ENCODE measurements around the gene ARFGAP2.

ARFGAP2 gene

GRCh38 chr11:47147250-47147649, 29.4 kb downstream of the ARFGAP2 start:
- DNase-seq, result no peak

DNA sequence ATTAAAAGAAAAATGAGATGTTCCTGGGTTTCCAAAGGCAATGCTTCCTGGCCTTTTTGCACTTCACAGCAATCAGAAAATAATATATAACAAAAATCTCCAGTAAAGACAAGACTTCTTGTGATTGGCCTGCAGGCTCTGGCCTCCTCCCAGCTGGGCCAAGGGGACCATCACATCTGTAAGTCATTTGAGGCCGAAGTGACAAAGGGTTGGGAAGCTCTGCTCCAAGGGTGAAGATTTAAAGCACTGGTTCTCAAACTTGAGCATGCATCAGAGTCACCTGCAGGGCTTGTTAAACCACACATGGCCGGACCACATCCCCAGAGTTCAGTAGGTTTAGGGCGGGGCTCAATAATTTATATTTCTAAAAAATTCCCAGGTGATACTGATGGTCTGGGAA, 32.1 kb downstream of the ARFGAP2 start:
- no peak for DNase-seq

DNA sequence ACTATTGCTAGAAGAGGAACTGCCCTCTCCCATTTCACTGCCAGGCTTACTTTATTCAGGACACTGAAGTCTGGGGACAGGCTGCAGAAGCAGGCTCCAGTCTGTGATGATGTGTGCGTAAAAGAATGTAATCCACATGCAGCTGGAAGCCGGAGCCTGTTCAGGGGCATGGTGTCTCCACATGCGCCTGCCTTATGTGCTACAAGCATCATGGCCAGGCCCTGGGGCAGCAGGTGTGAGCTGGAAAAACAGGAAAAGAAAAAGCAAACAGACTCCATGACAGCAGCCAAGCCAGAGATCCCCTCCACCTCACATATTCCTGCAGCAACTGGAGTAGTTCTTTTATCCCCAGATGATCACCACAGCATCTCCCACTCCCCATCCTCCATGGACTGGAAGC, 33.4 kb downstream of the ARFGAP2 start:
- no peak for DNase-seq

DNA sequence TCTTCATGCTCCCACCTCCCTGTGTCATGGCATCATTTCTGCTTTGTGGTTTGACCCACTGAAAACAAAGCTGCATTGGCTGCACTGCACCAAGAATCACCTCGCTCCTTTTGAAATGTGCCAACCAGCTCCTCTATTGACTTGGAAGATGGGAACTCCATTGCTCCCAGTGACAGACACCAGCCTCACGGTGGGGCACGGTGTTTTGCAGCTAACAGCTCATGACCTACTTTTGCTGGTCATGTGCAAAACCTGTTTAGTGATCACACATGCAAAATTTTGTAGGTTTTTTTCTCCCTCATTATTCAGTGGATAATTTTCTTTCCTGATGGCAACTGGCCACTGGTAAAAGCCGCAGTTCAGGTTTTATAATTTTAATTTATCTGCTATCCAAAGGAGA, 36.8 kb downstream of the ARFGAP2 start:
- no peak for DNase-seq

DNA sequence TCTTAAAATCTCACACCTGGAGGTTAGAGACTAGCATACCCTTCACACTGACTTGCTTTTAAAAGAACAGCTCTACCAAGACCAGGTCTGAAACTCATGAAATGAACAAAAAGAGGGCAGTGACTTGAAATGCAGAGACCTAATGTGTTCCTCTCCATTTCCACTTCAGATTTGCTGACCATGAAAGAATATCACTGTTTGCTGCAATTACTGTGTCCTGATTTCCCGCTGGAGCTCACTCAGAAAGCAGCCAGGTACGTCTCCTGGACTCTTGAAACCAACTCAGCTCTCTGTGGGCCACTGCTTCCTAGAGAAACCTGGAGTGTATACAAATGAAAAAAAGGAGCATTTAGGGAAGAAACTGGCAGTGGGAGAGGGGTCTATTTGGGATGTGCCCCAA, 39.2 kb downstream of the ARFGAP2 start:
- DNase-seq, result no peak

- DNase-seq, result no peak
Observed at GRCh38 chr11:47136921-47137320, 39.8 kb downstream of the ARFGAP2 start.

- no peak for DNase-seq
Observed at GRCh38 chr11:47136327-47136726, 40.4 kb downstream of the ARFGAP2 start.

- no peak for DNase-seq
Observed at GRCh38 chr11:47132981-47133380, 43.7 kb downstream of the ARFGAP2 start.

- DNase-seq, result no peak
Observed at GRCh38 chr11:47132490-47132889, 44.2 kb downstream of the ARFGAP2 start.

DNA sequence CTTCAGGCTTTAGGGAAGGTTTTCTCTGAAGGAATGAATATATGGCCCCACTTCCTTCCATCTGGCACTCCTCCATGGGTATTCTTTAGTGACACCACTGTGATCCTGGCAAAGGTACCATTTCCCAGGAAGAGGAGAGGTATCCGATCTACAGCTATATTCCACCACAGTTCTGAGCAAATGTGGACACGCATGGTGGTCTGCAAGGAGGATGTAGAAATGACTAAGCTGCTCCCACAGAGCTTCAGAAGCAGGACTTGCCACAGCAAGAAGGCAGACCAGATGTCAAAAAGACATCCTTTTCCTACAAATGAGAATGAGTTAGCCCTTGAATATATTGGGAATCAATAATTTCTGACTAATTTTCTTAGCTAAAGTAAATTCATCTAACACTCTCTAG, 45.5 kb downstream of the ARFGAP2 start:
- DNase-seq, result no peak

DNA sequence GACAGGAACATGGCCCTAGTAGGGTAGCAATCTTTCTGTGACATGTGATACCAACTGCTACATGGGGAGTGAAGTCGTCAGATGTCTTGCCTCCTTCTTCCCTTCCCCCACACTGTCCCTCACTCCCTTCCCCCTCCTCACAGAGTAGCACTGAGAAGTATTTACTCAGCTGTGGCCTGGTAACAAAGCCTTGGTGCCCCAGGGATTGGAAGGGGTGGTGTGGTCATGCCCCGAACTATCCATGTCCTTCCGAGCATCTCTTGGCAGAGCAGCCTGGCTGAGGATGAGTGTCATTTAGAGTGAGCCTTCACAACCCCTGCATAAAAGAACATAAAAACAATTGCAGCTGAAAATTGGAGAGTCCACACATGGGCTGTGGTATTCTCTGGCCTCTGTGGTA, 46.1 kb downstream of the ARFGAP2 start:
- no peak for DNase-seq

DNA sequence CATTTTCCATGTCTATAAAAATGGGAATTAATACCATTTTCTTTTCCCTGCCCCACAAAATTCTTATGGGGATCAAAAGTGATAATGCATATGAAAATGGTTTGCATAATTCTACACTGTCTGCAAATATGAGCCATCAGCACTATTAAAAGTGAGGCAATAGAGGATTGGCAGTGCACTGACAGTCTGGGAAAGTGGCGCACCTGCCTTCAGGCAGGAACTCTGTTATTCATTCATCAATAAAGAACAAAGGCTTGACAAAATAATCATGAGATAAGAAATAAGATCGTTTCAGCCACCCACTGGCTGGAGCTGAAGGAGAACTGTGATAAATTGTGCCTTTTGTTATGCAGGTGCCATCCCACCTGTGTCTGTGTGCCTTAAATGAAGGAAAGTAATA, 49.5 kb downstream of the ARFGAP2 start:
- no peak for DNase-seq

DNA sequence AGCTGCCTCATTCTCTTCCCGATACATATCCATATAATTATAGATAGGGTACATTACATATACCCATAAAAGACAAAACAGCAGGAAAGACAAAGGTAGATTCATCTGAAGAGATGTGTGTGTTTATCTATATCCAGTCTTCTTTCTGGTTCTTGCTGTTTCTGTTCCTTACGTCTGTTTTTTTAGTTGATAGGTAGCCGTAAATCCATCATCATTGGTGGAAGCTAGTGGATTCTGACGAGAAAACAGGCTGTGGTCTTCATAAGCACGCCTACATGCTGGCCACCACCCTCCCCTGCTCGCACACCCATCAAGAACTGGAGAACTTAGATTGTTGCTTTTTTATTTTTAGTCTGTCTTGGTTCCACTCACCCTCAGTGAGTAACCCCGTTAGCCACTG, 51.6 kb downstream of the ARFGAP2 start:
- DNase-seq, result no peak

GRCh38 chr11:47124675-47125074, 52.0 kb downstream of the ARFGAP2 start:
- DNase-seq, result no peak

DNA sequence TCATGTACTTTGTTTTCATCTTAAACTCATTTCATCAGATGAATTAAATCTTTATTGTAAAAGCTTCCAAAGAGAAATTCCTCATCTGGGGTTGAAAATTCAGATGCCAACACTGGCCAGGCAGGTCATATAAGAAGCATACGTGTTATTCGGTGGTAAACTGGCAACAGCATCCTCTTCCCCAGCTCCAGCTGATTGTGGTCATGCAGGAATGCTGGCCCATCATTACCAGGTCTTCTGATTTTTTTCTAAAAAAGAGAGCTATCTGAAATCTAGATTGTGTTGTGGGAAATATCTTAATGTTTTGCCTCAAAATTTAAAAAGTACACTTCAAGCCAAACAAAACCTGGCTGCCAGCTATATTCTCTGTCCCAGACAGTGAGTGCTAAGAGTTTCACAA, 53.6 kb downstream of the ARFGAP2 start:
- no peak for DNase-seq

- DNase-seq, result no peak
Observed at GRCh38 chr11:47121731-47122130, 54.9 kb downstream of the ARFGAP2 start.

- no peak for DNase-seq
Observed at GRCh38 chr11:47121056-47121455, 55.6 kb downstream of the ARFGAP2 start.

DNA sequence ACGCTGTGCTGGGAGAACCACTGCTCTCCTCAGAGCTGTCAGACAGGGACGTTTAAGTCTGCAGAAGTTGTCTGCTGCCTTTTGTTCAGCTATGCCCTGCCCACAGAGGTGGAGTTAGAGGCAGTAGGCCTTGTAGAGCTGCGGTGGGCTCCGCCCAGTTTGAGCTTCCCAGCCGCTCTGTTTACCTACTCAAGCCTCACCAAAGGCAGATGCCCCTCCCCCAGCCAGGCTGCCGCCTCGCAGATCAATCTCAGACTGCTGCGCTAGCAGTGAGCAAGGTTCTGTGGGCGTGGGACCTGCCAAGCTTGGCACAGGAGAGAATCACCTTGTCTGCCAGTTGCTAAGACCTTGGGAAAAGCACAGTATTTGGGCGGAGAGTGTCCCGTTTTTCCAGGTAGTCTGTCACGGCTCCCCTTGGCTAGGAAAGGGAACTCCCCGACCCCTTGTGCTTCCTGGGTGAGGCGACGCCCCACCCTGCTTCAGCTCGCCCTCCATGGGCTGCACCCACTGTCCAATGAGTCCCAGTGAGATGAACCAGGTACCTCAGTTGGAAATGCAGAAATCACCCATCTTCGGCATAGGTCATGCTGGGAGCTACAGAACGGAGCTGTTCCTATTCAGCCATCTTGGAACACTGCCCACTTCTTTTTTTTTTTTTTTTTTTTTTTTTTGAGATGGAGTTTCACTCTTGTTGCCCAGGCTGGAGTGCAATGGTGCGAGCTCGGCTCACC, 57.6 kb downstream of the ARFGAP2 start:
- DNase-seq, result peak; percentile 43 to 81 (median 55)
